Duodenal mucosa (tissue), 2 donors: ENCODE results near the gene IQCH.
"Not testable (repeated sequence)": the region's sequence is repeated elsewhere in the genome, so short reads cannot be mapped to it uniquely, and the experiment has no call there.

Experiments
- H3K27ac ChIP-seq: one replicate; pipeline ENCODE4 v1.7.0; 2013; ENCODE audit warnings: low read depth, low read length
- H3K27me3 ChIP-seq, 2 donors: one replicate each; pipeline ENCODE4 v1.7.0; 2013; ENCODE audit warnings: low read length in 2 of 2, control low read depth in 1 of 2; ENCODE audit not compliant: insufficient read depth in 2 of 2, control insufficient read depth in 1 of 2
- H3K36me3 ChIP-seq, 2 donors: one replicate each; pipeline ENCODE4 v1.7.0; 2013; ENCODE audit warnings: low read length in 2 of 2, control low read depth in 1 of 2; ENCODE audit not compliant: insufficient read depth in 2 of 2, control insufficient read depth in 1 of 2
- H3K4me1 ChIP-seq, 2 donors: one replicate each; pipeline ENCODE4 v1.7.0; 2013; ENCODE audit warnings: low read length in 2 of 2, control low read depth in 1 of 2; ENCODE audit not compliant: insufficient read depth in 2 of 2, control insufficient read depth in 1 of 2
- H3K4me3 ChIP-seq, 2 donors: one replicate each; pipeline ENCODE4 v1.7.0; 2013; ENCODE audit warnings: low read length in 2 of 2, low read depth in 1 of 2
- H3K9ac ChIP-seq, 2 donors: one replicate each; pipeline ENCODE4 v1.7.0; 2013; ENCODE audit warnings: low read length in 2 of 2, low read depth in 1 of 2
- H3K9me3 ChIP-seq, 2 donors: one replicate each; pipeline ENCODE4 v1.7.0; 2013; ENCODE audit warnings: low read length in 2 of 2, control low read depth in 1 of 2; ENCODE audit not compliant: control insufficient read depth in 1 of 2

Gene IQCH

GRCh38 chr15:67244971-67245478 lies 9.6 kb upstream of the IQCH start:
- Histone ChIP-seq H3K27ac (no peak overlapping the region), H3K4me3 (no peak overlapping the region), H3K36me3 (no peaks in the 10 kb centered on the region), H3K27me3 (no peaks in the 10 kb centered on the region), H3K9me3 (peaks cover 0 to 3% of the 10 kb centered on the region in 2 donors), H3K4me1 (peaks cover 12 to 16% of the 10 kb centered on the region in 2 donors), H3K9ac (no peak overlapping the region)

GRCh38 chr15:67246606-67247005 lies 8.0 kb upstream of the IQCH start:
- H3K36me3 ChIP-seq, H3K9me3 ChIP-seq, H3K27ac ChIP-seq, H3K4me1 ChIP-seq, H3K27me3 ChIP-seq, H3K4me3 ChIP-seq, H3K9ac ChIP-seq: not testable (repeated sequence)

GRCh38 chr15:67248011-67248505 lies 6.5 kb upstream of the IQCH start:
- H3K9ac ChIP-seq, result no peak overlapping the region
- peaks cover 0 to 10% of the 10 kb centered on the region in 2 donors for H3K4me1 ChIP-seq
- H3K27ac ChIP-seq, result no peak overlapping the region
- peaks cover 0 to 3% of the 10 kb centered on the region in 2 donors for H3K9me3 ChIP-seq
- no peaks in the 10 kb centered on the region for H3K27me3 ChIP-seq
- H3K4me3 ChIP-seq, result no peak overlapping the region
- H3K36me3 ChIP-seq, result no peaks in the 10 kb centered on the region

GRCh38 chr15:67249830-67250229 lies 4.8 kb upstream of the IQCH start:
- Histone ChIP-seq H3K4me1 (peaks cover 8 to 12% of the 10 kb centered on the region in 2 donors), H3K36me3 (no peaks in the 10 kb centered on the region), H3K9ac (no peak overlapping the region), H3K27ac (no peak overlapping the region), H3K27me3 (no peaks in the 10 kb centered on the region), H3K4me3 (no peak overlapping the region), H3K9me3 (peaks cover 0 to 3% of the 10 kb centered on the region in 2 donors)

- Histone ChIP-seq H3K9me3 (peaks cover 0 to 3% of the 10 kb centered on the region in 2 donors), H3K4me1 (peaks cover 8 to 12% of the 10 kb centered on the region in 2 donors), H3K9ac (no peak overlapping the region), H3K36me3 (no peaks in the 10 kb centered on the region), H3K4me3 (no peak overlapping the region), H3K27ac (no peak overlapping the region), H3K27me3 (no peaks in the 10 kb centered on the region)
Measured at GRCh38 chr15:67251318-67251717, 3.3 kb upstream of the IQCH start.

- no peak overlapping the region for H3K9ac ChIP-seq
- H3K36me3 ChIP-seq, result no peaks in the 10 kb centered on the region
- peak overlapping the region; percentile 81 to 99 for H3K4me3 ChIP-seq
Measured at GRCh38 chr15:67253101-67253500, 1.5 kb upstream of the IQCH start.

GRCh38 chr15:67253549-67254237 lies 893 bp upstream of the IQCH start:
- H3K27me3 ChIP-seq, result no peaks in the 10 kb centered on the region
- no peaks in the 10 kb centered on the region for H3K9me3 ChIP-seq
- H3K9ac ChIP-seq, result peak overlapping the region; percentile 88
- H3K4me1 ChIP-seq, result peaks cover 8 to 12% of the 10 kb centered on the region in 2 donors
- peak overlapping the region; percentile 81 to 99 for H3K4me3 ChIP-seq
- H3K36me3 ChIP-seq, result no peaks in the 10 kb centered on the region
- peak overlapping the region; percentile 72 for H3K27ac ChIP-seq

More at GRCh38 chr15:67253101-67253500, 1.5 kb upstream of the IQCH start:
- Histone ChIP-seq H3K4me1 (peaks cover 8 to 12% of the 10 kb centered on the region in 2 donors), H3K27ac (no peak overlapping the region), H3K9me3 (no peaks in the 10 kb centered on the region), H3K27me3 (no peaks in the 10 kb centered on the region)

GRCh38 chr15:67256051-67256450 lies 1.5 kb downstream of the IQCH start:
- Histone ChIP-seq H3K36me3 (no peaks in the 10 kb centered on the region), H3K27me3 (no peaks in the 10 kb centered on the region), H3K9me3 (no peaks in the 10 kb centered on the region), H3K4me1 (peaks cover 8 to 12% of the 10 kb centered on the region in 2 donors), H3K27ac (no peak overlapping the region), H3K9ac (no peak overlapping the region), H3K4me3 (no peak overlapping the region)

- H3K4me1 ChIP-seq, H3K27ac ChIP-seq, H3K9me3 ChIP-seq, H3K27me3 ChIP-seq, H3K4me3 ChIP-seq, H3K36me3 ChIP-seq, H3K9ac ChIP-seq: not testable (repeated sequence)
Measured at GRCh38 chr15:67258412-67258811, 3.8 kb downstream of the IQCH start.

- no peaks in the 10 kb centered on the region for H3K4me1 ChIP-seq
- H3K9me3 ChIP-seq, result no peaks in the 10 kb centered on the region
- H3K9ac ChIP-seq, result no peak overlapping the region
- no peaks in the 10 kb centered on the region for H3K36me3 ChIP-seq
- no peaks in the 10 kb centered on the region for H3K27me3 ChIP-seq
- H3K27ac ChIP-seq, result no peak overlapping the region
- no peak overlapping the region for H3K4me3 ChIP-seq
Measured at GRCh38 chr15:67259379-67259778, 4.8 kb downstream of the IQCH start.
